ENCODE data around the gene TRAPPC12. TPM values are rescaled to one million over a fixed set of nuclear protein-coding genes. Genes with fewer than 3 reads are reported as not detected.
A peak's percentile ranks its signal among the peaks of the same experiment; 100 is the strongest.

TRAPPC12 gene
- total RNA-seq, 1 experiment from 2014 or later = 86.0 TPM

DNA sequence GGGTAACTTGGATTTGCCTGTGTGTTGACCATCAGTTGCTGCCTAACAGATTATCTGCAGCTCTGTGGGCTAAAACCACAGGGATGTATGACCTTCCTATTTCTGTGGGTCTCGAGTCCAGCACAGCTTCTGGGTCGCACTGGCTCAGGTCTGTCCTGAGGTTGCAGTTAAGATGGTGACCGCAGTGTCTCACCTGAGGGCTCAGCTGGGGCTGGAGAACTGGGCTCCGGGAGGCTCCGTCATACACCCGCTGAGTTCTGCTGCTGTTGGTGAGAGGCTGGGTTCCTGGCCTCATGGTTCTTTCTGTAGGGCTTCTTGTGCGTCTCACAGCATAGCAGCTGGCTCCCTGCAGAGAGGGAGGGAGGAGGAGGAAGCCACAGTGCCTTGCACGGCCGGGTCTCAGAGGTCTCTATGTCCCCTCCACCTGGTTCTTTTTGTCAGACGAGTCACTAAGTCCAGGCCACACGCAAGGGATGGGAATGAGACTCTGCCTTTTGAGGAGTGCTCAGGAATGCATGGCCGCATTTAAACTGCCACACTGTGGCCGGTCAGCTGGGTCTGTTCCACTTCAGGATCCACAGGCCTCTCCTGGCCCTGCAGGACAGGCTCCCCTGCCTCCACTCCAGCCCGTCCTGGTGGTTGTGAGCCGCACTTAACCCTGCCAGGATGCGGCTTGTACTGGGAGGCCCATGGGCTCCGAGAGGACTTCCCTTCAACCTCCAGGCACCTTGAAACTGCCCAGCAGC lies 72.6 kb downstream of the TRAPPC12 start:
- Histone ChIP-seq H3K14ac (ENCODE audit: insufficient read depth, low read length) (no peak overlapping the region), H2BK12ac (ENCODE audit: insufficient read length, low read depth, low read length) (no peak overlapping the region), H4K20me1 (ENCODE audit: control insufficient read depth, insufficient read depth, insufficient read length) (no peaks in the 10 kb centered on the region), H3K4ac (ENCODE audit: low read depth, low read length) (no peak overlapping the region), H2BK15ac (ENCODE audit: low read depth, low read length) (no peak overlapping the region), H4K5ac (ENCODE audit: insufficient read length, low read depth, low read length) (no peak overlapping the region), H4K91ac (ENCODE audit: insufficient read length, low read depth, low read length) (no peak overlapping the region), H3K27me3 (ENCODE audit: insufficient read depth, low read length) (no peaks in the 10 kb centered on the region), H2BK120ac (ENCODE audit: low read depth, low read length, poor library complexity, severe bottlenecking) (no peak overlapping the region), H3K79me2 (ENCODE audit: insufficient read depth, low read length) (no peaks in the 10 kb centered on the region), H4K8ac (replicated peaks; ENCODE audit: insufficient read length, low read depth, low read length) (no peak overlapping the region), H3T11ph (ENCODE audit: low read length) (no peak overlapping the region), H3K56ac (ENCODE audit: insufficient read length, low read depth, low read length) (no peak overlapping the region), H2AFZ (ENCODE audit: low read length) (no peak overlapping the region), H2BK20ac (ENCODE audit: low read depth, low read length, poor library complexity, severe bottlenecking) (no peak overlapping the region), H3K23me2 (ENCODE audit: insufficient read length, low read depth, low read length, poor library complexity, severe bottlenecking) (no peaks in the 10 kb centered on the region), H3K79me1 (ENCODE audit: insufficient read depth, low read depth, low read length, poor library complexity, severe bottlenecking) (no peaks in the 10 kb centered on the region), H3K27ac (ENCODE audit: insufficient read length, low read depth, low read length) (no peak overlapping the region), H3K23ac (ENCODE audit: insufficient read length, low read depth, low read length) (no peak overlapping the region), H3K9me3 (ENCODE audit: control insufficient read depth, low read depth, low read length) (no peaks in the 10 kb centered on the region), H2AK5ac (ENCODE audit: insufficient read length, low read length) (no peak overlapping the region), H3K18ac (ENCODE audit: insufficient read length, low read depth, low read length) (no peak overlapping the region), H3K9ac (ENCODE audit: extremely low read depth, insufficient read length, low read length) (no peak overlapping the region), H3K4me2 (ENCODE audit: insufficient read depth, insufficient read length, low read length) (no peak overlapping the region), H2BK5ac (ENCODE audit: insufficient read length, low read length) (no peak overlapping the region), H3K4me1 (ENCODE audit: insufficient read depth, low read length) (no peaks in the 10 kb centered on the region)
- peak overlapping the region in 1 of 3 experiments; percentile 70; a peak in 1 of 7 replicates for H3K27ac Mint-ChIP-seq
- peaks cover 14 to 45% (median 26%) of the 10 kb centered on the region in 3 experiments for H3K36me3 Mint-ChIP-seq (ENCODE audit: insufficient read depth in 1 of 3, low read depth in 3 of 3)
- H3K4me1 Mint-ChIP-seq = peaks cover 3 to 5% of the 10 kb centered on the region in 2 experiments; a peak in 2 of 4 replicates
- no peak overlapping the region for H3K4me3 Mint-ChIP-seq
- DNase-seq = no peak
- H3K27me3 Mint-ChIP-seq (ENCODE audit: low read depth) = no peaks in the 10 kb centered on the region; the same call in 1 of the 2 replicates
- no peaks in the 10 kb centered on the region for H3K9me3 Mint-ChIP-seq
- WGBS (ENCODE audit: extremely low coverage, insufficient read length, low lambda C conversion rate) = no CpG with 5 or more reads among the region's 17 CpGs
- TF ChIP-seq, protein P1, sequence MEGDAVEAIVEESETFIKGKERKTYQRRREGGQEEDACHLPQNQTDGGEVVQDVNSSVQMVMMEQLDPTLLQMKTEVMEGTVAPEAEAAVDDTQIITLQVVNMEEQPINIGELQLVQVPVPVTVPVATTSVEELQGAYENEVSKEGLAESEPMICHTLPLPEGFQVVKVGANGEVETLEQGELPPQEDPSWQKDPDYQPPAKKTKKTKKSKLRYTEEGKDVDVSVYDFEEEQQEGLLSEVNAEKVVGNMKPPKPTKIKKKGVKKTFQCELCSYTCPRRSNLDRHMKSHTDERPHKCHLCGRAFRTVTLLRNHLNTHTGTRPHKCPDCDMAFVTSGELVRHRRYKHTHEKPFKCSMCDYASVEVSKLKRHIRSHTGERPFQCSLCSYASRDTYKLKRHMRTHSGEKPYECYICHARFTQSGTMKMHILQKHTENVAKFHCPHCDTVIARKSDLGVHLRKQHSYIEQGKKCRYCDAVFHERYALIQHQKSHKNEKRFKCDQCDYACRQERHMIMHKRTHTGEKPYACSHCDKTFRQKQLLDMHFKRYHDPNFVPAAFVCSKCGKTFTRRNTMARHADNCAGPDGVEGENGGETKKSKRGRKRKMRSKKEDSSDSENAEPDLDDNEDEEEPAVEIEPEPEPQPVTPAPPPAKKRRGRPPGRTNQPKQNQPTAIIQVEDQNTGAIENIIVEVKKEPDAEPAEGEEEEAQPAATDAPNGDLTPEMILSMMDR (conservative IDR thresholded peaks at IDR 0.05) = no peak

Data from H9 (cell line).